ENCODE results near the gene RFX3.

Gene RFX3

GRCh38 chr9:3282365-3282764 lies 243.4 kb downstream of the RFX3 start:
- TF ChIP-seq CTCF (IDR thresholded peaks at IDR 0.05; ENCODE audit: low read depth, low read length, missing control alignments): no peak
- no peak for DNase-seq (ENCODE audit: low read depth)
- H3K4me3 ChIP-seq (ENCODE audit: low read depth, low read length): no peak overlapping the region

GRCh38 chr9:3281399-3281798 lies 244.4 kb downstream of the RFX3 start:
- no peak for TF ChIP-seq CTCF (IDR thresholded peaks at IDR 0.05; ENCODE audit: low read depth, low read length, missing control alignments)
- DNase-seq (ENCODE audit: low read depth): no peak
- H3K4me3 ChIP-seq (ENCODE audit: low read depth, low read length): no peak overlapping the region

GRCh38 chr9:3277200-3277599 lies 248.6 kb downstream of the RFX3 start:
- no peak for TF ChIP-seq CTCF (IDR thresholded peaks at IDR 0.05; ENCODE audit: low read depth, low read length, missing control alignments)
- DNase-seq (ENCODE audit: low read depth): no peak

GRCh38 chr9:3271581-3271980 lies 254.2 kb downstream of the RFX3 start:
- DNase-seq (ENCODE audit: low read depth): no peak
- H3K4me3 ChIP-seq (ENCODE audit: low read depth, low read length): no peak overlapping the region
- no peak for TF ChIP-seq CTCF (IDR thresholded peaks at IDR 0.05; ENCODE audit: low read depth, low read length, missing control alignments)

More at GRCh38 chr9:3277200-3277599, 248.6 kb downstream of the RFX3 start:
- H3K4me3 ChIP-seq (ENCODE audit: low read depth, low read length): no peak overlapping the region

GRCh38 chr9:3271157-3271556 lies 254.6 kb downstream of the RFX3 start:
- DNase-seq (ENCODE audit: low read depth): no peak
- no peak overlapping the region for H3K4me3 ChIP-seq (ENCODE audit: low read depth, low read length)
- TF ChIP-seq CTCF (IDR thresholded peaks at IDR 0.05; ENCODE audit: low read depth, low read length, missing control alignments): no peak

- TF ChIP-seq CTCF (IDR thresholded peaks at IDR 0.05; ENCODE audit: low read depth, low read length, missing control alignments): no peak
- H3K4me3 ChIP-seq (ENCODE audit: low read depth, low read length): no peak overlapping the region
- DNase-seq (ENCODE audit: low read depth): no peak
Measured at GRCh38 chr9:3268223-3268622, 257.6 kb downstream of the RFX3 start.

GRCh38 chr9:3263698-3264097 lies 262.1 kb downstream of the RFX3 start:
- H3K4me3 ChIP-seq (ENCODE audit: low read depth, low read length): no peak overlapping the region
- no peak for TF ChIP-seq CTCF (IDR thresholded peaks at IDR 0.05; ENCODE audit: low read depth, low read length, missing control alignments)
- DNase-seq (ENCODE audit: low read depth): no peak
